Loucy (cell line): ENCODE measurements around the gene ASPA.
A peak's percentile ranks its signal among the peaks of the same experiment; 100 is the strongest.
"Not testable (repeated sequence)": the region's sequence is repeated elsewhere in the genome, so short reads cannot be mapped to it uniquely, and the experiment has no call there.

Experiments
- H2AFZ ChIP-seq: fragments of 200-600 bp; sonication (generic); 2 replicates; pipeline ENCODE4 v1.6.0; 2016; ENCODE audit warnings: antibody characterized with exemption, mild to moderate bottlenecking, low read length, moderate library complexity
- H3F3A ChIP-seq: fragments of 200-600 bp; 2 replicates; pipeline ENCODE4 v1.6.0; 2016; ENCODE audit warnings: antibody characterized with exemption, low read depth, mild to moderate bottlenecking
- H3K27me3 ChIP-seq: fragments of 200-600 bp; sonication (generic); 2 replicates; pipeline ENCODE4 v1.6.1; 2014; ENCODE audit warnings: low read length, mild to moderate bottlenecking; ENCODE audit not compliant: insufficient read depth, poor library complexity, severe bottlenecking
- H3K36me3 ChIP-seq: fragments of 200-600 bp; sonication (generic); 2 replicates; pipeline ENCODE4 v1.6.1; 2016; ENCODE audit warnings: low read length; ENCODE audit not compliant: insufficient read depth
- H3K4me1 ChIP-seq: fragments of 200-600 bp; sonication (generic); 2 replicates; pipeline ENCODE4 v1.5.1; 2014; ENCODE audit warnings: low read length, mild to moderate bottlenecking; ENCODE audit not compliant: insufficient read depth, poor library complexity, severe bottlenecking
- H3K4me2 ChIP-seq: fragments of 200-600 bp; sonication (generic); 2 replicates; pipeline ENCODE4 v1.6.0; 2014; ENCODE audit warnings: antibody characterized with exemption, low read length, low read depth, mild to moderate bottlenecking; ENCODE audit not compliant: poor library complexity, severe bottlenecking
- H3K4me3 ChIP-seq: fragments of 200-600 bp; sonication (generic); 2 replicates; pipeline ENCODE4 v1.5.1; 2014; ENCODE audit warnings: low read length, mild to moderate bottlenecking, mixed read lengths; ENCODE audit not compliant: poor library complexity, severe bottlenecking
- H3K79me2 ChIP-seq: fragments of 200-600 bp; sonication (generic); 2 replicates; pipeline ENCODE4 v1.6.1; 2014; ENCODE audit warnings: low read length; ENCODE audit not compliant: insufficient read depth
- H3K9ac ChIP-seq: fragments of 200-600 bp; sonication (generic); 2 replicates; pipeline ENCODE4 v1.6.0; 2014; ENCODE audit warnings: mild to moderate bottlenecking, low read depth, low read length, moderate library complexity; ENCODE audit not compliant: poor library complexity, severe bottlenecking
- H3K9me2 ChIP-seq: fragments of 200-600 bp; sonication (generic); replicated peaks from 2 replicates; pipeline ENCODE4 v1.6.1; 2016; ENCODE audit warnings: low read depth, low read length, mixed read lengths
- H3K9me3 ChIP-seq: fragments of 200-600 bp; sonication (generic); 2 replicates; pipeline ENCODE4 v1.6.1; 2014; ENCODE audit warnings: mild to moderate bottlenecking, antibody characterized with exemption, low read length, low read depth; ENCODE audit not compliant: insufficient read depth
- H4K20me1 ChIP-seq: fragments of 200-600 bp; sonication (generic); 2 replicates; pipeline ENCODE4 v1.6.0; 2014; ENCODE audit warnings: antibody characterized with exemption, low read length, mild to moderate bottlenecking; ENCODE audit not compliant: insufficient read depth, poor library complexity, severe bottlenecking
- CTCF ChIP-seq: fragments of 200-600 bp; sonication (generic); conservative IDR thresholded peaks from 2 replicates; pipeline ENCODE4 v1.5.1; 2014; ENCODE audit warnings: mild to moderate bottlenecking, antibody characterized with exemption, low read length
- EZH2phosphoT487 ChIP-seq: fragments of 200-600 bp; IDR thresholded peaks from 2 replicates; pipeline ENCODE4 v1.6.1; 2018; ENCODE audit warnings: antibody characterized with exemption, mild to moderate bottlenecking, moderate library complexity, borderline replicate concordance

The ASPA gene

GRCh38 chr17:3475812-3476610 is at the start of gene ASPA:
TSS of gene ASPA (plus strand) at chr17:3475997. CDS start at chr17:3476160, 163 bp downstream.
- peaks cover 4% of the 10 kb centered on the region for H3K4me1 ChIP-seq
- no peaks in the 10 kb centered on the region for H3K27me3 ChIP-seq
- no peak for TF ChIP-seq CTCF
- no peak for TF ChIP-seq EZH2phosphoT487
- no peaks in the 10 kb centered on the region for H3K9me3 ChIP-seq
- no peaks in the 10 kb centered on the region for H3K9me2 ChIP-seq
- H3K79me2 ChIP-seq = no peaks in the 10 kb centered on the region
- H3K4me3 ChIP-seq = peak within 1 kb of the TSS; percentile 68
- peak within 1 kb of the TSS; percentile 68 for H3K4me2 ChIP-seq
- H3K36me3 ChIP-seq = no peaks in the 10 kb centered on the region
- no peaks in the 10 kb centered on the region for H3F3A ChIP-seq
- H4K20me1 ChIP-seq = no peaks in the 10 kb centered on the region
- H3K9ac ChIP-seq = peak within 1 kb of the TSS; percentile 50
- peak within 1 kb of the TSS; percentile 66 for H2AFZ ChIP-seq

GRCh38 chr17:3433215-3433614 is 42.6 kb upstream of the ASPA start:
- H4K20me1 ChIP-seq, H3K27me3 ChIP-seq, H3K4me1 ChIP-seq, H3K4me3 ChIP-seq, H3K9ac ChIP-seq, H3F3A ChIP-seq, H3K9me2 ChIP-seq, H3K9me3 ChIP-seq, H2AFZ ChIP-seq, H3K36me3 ChIP-seq, H3K4me2 ChIP-seq, H3K79me2 ChIP-seq: not testable (repeated sequence)

GRCh38 chr17:3433741-3434140 is 42.1 kb upstream of the ASPA start, which contains the start of gene OR1E2:
TSS of gene OR1E2 (minus strand) at chr17:3433841. CDS start at chr17:3433841, 0 bp downstream.
- TF ChIP-seq CTCF (no peak), EZH2phosphoT487 (no peak)
- Histone ChIP-seq H3K79me2 (no peaks in the 10 kb centered on the region), H3K4me1 (no peaks in the 10 kb centered on the region), H4K20me1 (no peaks in the 10 kb centered on the region), H3K9me3 (no peaks in the 10 kb centered on the region), H3K36me3 (no peaks in the 10 kb centered on the region), H3K4me2 (no peak within 1 kb of the TSS), H3K27me3 (no peaks in the 10 kb centered on the region), H2AFZ (no peak within 1 kb of the TSS), H3K9me2 (no peaks in the 10 kb centered on the region), H3F3A (no peaks in the 10 kb centered on the region), H3K4me3 (no peak within 1 kb of the TSS), H3K9ac (no peak within 1 kb of the TSS)

GRCh38 chr17:3438368-3438767 is 37.4 kb upstream of the ASPA start:
- no peak overlapping the region for H2AFZ ChIP-seq
- H3K27me3 ChIP-seq = no peaks in the 10 kb centered on the region
- TF ChIP-seq CTCF (no peak), EZH2phosphoT487 (no peak)
- no peaks in the 10 kb centered on the region for H3K4me1 ChIP-seq
- H3K9me2 ChIP-seq = no peaks in the 10 kb centered on the region
- no peak overlapping the region for H3K4me2 ChIP-seq
- no peaks in the 10 kb centered on the region for H3K79me2 ChIP-seq
- no peaks in the 10 kb centered on the region for H3K36me3 ChIP-seq
- H3K9ac ChIP-seq = no peak overlapping the region
- H3K4me3 ChIP-seq = no peak overlapping the region
- H3K9me3 ChIP-seq = no peaks in the 10 kb centered on the region
- no peaks in the 10 kb centered on the region for H4K20me1 ChIP-seq
- no peaks in the 10 kb centered on the region for H3F3A ChIP-seq
